Neural cell (in vitro differentiated cells): ENCODE measurements around the gene SCUBE1. TPM values are rescaled to one million over a fixed set of nuclear protein-coding genes. Genes with fewer than 3 reads are reported as not detected.

ENCODE experiments used
- H2AFZ ChIP-seq: fragments of 200-600, 300-800 bp; sonication (generic), shearing (Covaris generic); 2 replicates; pipeline ENCODE4 v1.6.0; 2014; ENCODE audit warnings: low read depth, mild to moderate bottlenecking, antibody characterized with exemption, low read length, moderate library complexity
- H3F3A ChIP-seq: fragments of 200-600 bp; shearing (Covaris generic); 2 replicates; pipeline ENCODE4 v1.6.1; 2016; ENCODE audit warnings: mild to moderate bottlenecking, moderate library complexity, mixed read lengths, antibody characterized with exemption, low read length; ENCODE audit not compliant: insufficient read depth, poor library complexity, severe bottlenecking
- H3K27ac ChIP-seq: fragments of 200-600, 300-800 bp; sonication (generic), shearing (Covaris generic); 2 replicates; pipeline ENCODE4 v1.5.1; 2014; ENCODE audit warnings: mild to moderate bottlenecking, low read length, moderate library complexity
- H3K27me3 ChIP-seq: fragments of 300-800, 200-600 bp; sonication (generic), shearing (Covaris generic); 2 replicates; pipeline ENCODE4 v1.6.0; 2014; ENCODE audit warnings: mild to moderate bottlenecking, low read depth, low read length, moderate library complexity; ENCODE audit not compliant: insufficient read depth
- H3K36me3 ChIP-seq: fragments of 300-800, 200-600 bp; sonication (generic), shearing (Covaris generic); 2 replicates; pipeline ENCODE4 v1.5.1; 2014; ENCODE audit warnings: mild to moderate bottlenecking, antibody characterized with exemption, low read length, moderate library complexity; ENCODE audit not compliant: insufficient read depth
- H3K4me2 ChIP-seq: fragments of 300-800, 200-600 bp; sonication (generic), shearing (Covaris generic); 2 replicates; pipeline ENCODE4 v1.6.0; 2014; ENCODE audit warnings: mild to moderate bottlenecking, low read length
- H3K4me3 ChIP-seq: fragments of 300-800, 200-600 bp; sonication (generic), shearing (Covaris generic); 2 replicates; pipeline ENCODE4 v1.5.1; 2014; ENCODE audit warnings: mild to moderate bottlenecking, low read length, moderate library complexity
- H3K79me2 ChIP-seq: fragments of 200-600 bp; shearing (Covaris generic); replicated peaks from 2 replicates; pipeline ENCODE4 v1.6.0; 2014; ENCODE audit warnings: mild to moderate bottlenecking, low read length, moderate library complexity; ENCODE audit not compliant: insufficient read depth
- H3K9ac ChIP-seq: fragments of 300-800, 200-600 bp; sonication (generic), shearing (Covaris generic); 2 replicates; pipeline ENCODE4 v1.6.1; 2016; ENCODE audit warnings: mild to moderate bottlenecking, low read length, mixed read lengths
- H3K9me2 ChIP-seq: fragments of 200-600 bp; shearing (Covaris generic); 2 replicates; pipeline ENCODE4 v1.6.1; 2016; ENCODE audit warnings: mild to moderate bottlenecking, low read length, mixed read lengths; ENCODE audit not compliant: insufficient read depth
- H3K9me3 ChIP-seq: fragments of 200-600, 300-800 bp; sonication (generic), shearing (Covaris generic); 2 replicates; pipeline ENCODE4 v1.6.1; 2016; ENCODE audit warnings: mild to moderate bottlenecking, mixed run types, low read length, moderate library complexity, mixed read lengths
- H4K20me1 ChIP-seq: fragments of 200-600 bp; shearing (Covaris generic); 2 replicates; pipeline ENCODE4 v1.6.1; 2016; ENCODE audit warnings: mild to moderate bottlenecking, mixed run types; ENCODE audit not compliant: insufficient read depth
- CTCF ChIP-seq: fragments of 450-650 bp; IDR thresholded peaks from 2 replicates; pipeline ENCODE4 v1.5.1; 2014; ENCODE audit warnings: antibody characterized with exemption, mild to moderate bottlenecking, moderate library complexity; ENCODE audit not compliant: poor library complexity, severe bottlenecking
- EP300 ChIP-seq: fragments of 450-650 bp; conservative IDR thresholded peaks from 2 replicates; pipeline ENCODE4 v1.6.1; 2014; ENCODE audit warnings: antibody characterized with exemption, mild to moderate bottlenecking, moderate library complexity; ENCODE audit not compliant: poor library complexity, severe bottlenecking
- MXI1 ChIP-seq: fragments of 450-650 bp; conservative IDR thresholded peaks from 2 replicates; pipeline ENCODE4 v1.6.1; 2014; ENCODE audit warnings: antibody characterized with exemption, mild to moderate bottlenecking; ENCODE audit not compliant: poor library complexity, severe bottlenecking
- POLR2AphosphoS5 ChIP-seq: IDR thresholded peaks from 2 replicates; pipeline ENCODE4 v1.6.1; 2012
- RAD21 ChIP-seq: fragments of 450-650 bp; conservative IDR thresholded peaks from 2 replicates; pipeline ENCODE4 v1.6.1; 2014; ENCODE audit warnings: antibody characterized with exemption, mild to moderate bottlenecking, moderate library complexity
- REST ChIP-seq: IDR thresholded peaks from 2 replicates; pipeline ENCODE4 v1.6.1; 2012; ENCODE audit warnings: borderline replicate concordance
- SMC3 ChIP-seq: fragments of 450-650 bp; conservative IDR thresholded peaks from 2 replicates; pipeline ENCODE4 v1.6.1; 2014; ENCODE audit warnings: antibody characterized with exemption, mild to moderate bottlenecking, moderate library complexity; ENCODE audit not compliant: poor library complexity
- TAF1 ChIP-seq: IDR thresholded peaks from 2 replicates; pipeline ENCODE4 v1.6.1; 2012; ENCODE audit warnings: low read depth
- polyA plus RNA-seq: library from polyadenylated mRNA; depleted of rRNA; stranded (reverse); fragments of >200 nt; gene quantifications from 2 replicates; pipeline ENCODE4 v1.2.3, GENCODE V29; 2014

SCUBE1 gene
- polyA plus RNA-seq, 1 donor from 2014 or later, result 8.4 TPM

- H3F3A ChIP-seq, result no peaks in the 10 kb centered on the region
- H3K79me2 ChIP-seq, result no peaks in the 10 kb centered on the region
- no peak overlapping the region for H2AFZ ChIP-seq
- no peak overlapping the region for H3K27ac ChIP-seq
- H4K20me1 ChIP-seq, result no peaks in the 10 kb centered on the region
- H3K27me3 ChIP-seq, result peaks cover 16% of the 10 kb centered on the region
- no peaks in the 10 kb centered on the region for H3K36me3 ChIP-seq
- H3K9ac ChIP-seq, result no peak overlapping the region
- TF ChIP-seq POLR2AphosphoS5, result no peak
- TF ChIP-seq REST, result no peak
- no peak for TF ChIP-seq MXI1
- TF ChIP-seq TAF1, result no peak
- TF ChIP-seq EP300, result no peak
- no peaks in the 10 kb centered on the region for H3K9me2 ChIP-seq
- no peak overlapping the region for H3K4me3 ChIP-seq
- no peaks in the 10 kb centered on the region for H3K9me3 ChIP-seq
- no peak overlapping the region for H3K4me2 ChIP-seq
Observed at GRCh38 chr22:43150731-43151206, 192.4 kb downstream of the SCUBE1 start.

- H3K27me3 ChIP-seq, result peaks cover 16% of the 10 kb centered on the region
- H3K4me3 ChIP-seq, result no peak overlapping the region
- no peak overlapping the region for H2AFZ ChIP-seq
- H3K36me3 ChIP-seq, result no peaks in the 10 kb centered on the region
- TF ChIP-seq CTCF, result no peak
- no peak for TF ChIP-seq RAD21
- no peak for TF ChIP-seq TAF1
- no peak for TF ChIP-seq SMC3
- TF ChIP-seq EP300, result no peak
- no peak for TF ChIP-seq REST
- TF ChIP-seq MXI1, result no peak
- TF ChIP-seq POLR2AphosphoS5, result no peak
- no peaks in the 10 kb centered on the region for H3F3A ChIP-seq
- no peaks in the 10 kb centered on the region for H3K79me2 ChIP-seq
- H3K9me2 ChIP-seq, result no peaks in the 10 kb centered on the region
- no peaks in the 10 kb centered on the region for H4K20me1 ChIP-seq
- H3K9ac ChIP-seq, result no peak overlapping the region
- H3K9me3 ChIP-seq, result no peaks in the 10 kb centered on the region
- H3K4me2 ChIP-seq, result no peak overlapping the region
- no peak overlapping the region for H3K27ac ChIP-seq
Observed at GRCh38 chr22:43148581-43148980, 194.6 kb downstream of the SCUBE1 start.
